Upper lobe of left lung (tissue), 6 donors: ENCODE measurements around the gene MYADML2. TPM values are rescaled to one million over a fixed set of nuclear protein-coding genes. Genes with fewer than 3 reads are reported as not detected.

Source experiments
- ATAC-seq, 2 donors: fragments of 200-7000 bp; cut with Tn5 transposase; one replicate each; pipeline ENCODE4 v1.9.1; 2022; ENCODE audit warnings: mild to moderate bottlenecking in 2 of 2, moderate library complexity in 2 of 2; ENCODE audit not compliant: low FRiP score in 2 of 2
- DNase-seq, 2 donors: peaks; one replicate each; pipeline ENCODE4 v3.0.0-alpha.2; 2019 to 2020
- H3K27ac ChIP-seq, 4 donors: fragments of 200-600 bp; sonication (generic); one replicate each; pipeline ENCODE4 v1.5.1; 2016 to 2019
- H3K27me3 ChIP-seq, 4 donors: fragments of 200-600 bp; sonication (generic); one replicate each; pipeline ENCODE4 v1.5.1; 2017 to 2019
- H3K36me3 ChIP-seq, 4 donors: fragments of 200-600 bp; sonication (generic); one replicate each; pipeline ENCODE4 v1.5.1; 2016 to 2019
- H3K4me1 ChIP-seq, 4 donors: fragments of 200-600 bp; sonication (generic); one replicate each; pipeline ENCODE4 v1.5.1; 2018 to 2019
- H3K4me3 ChIP-seq, 4 donors: fragments of 200-600 bp; sonication (generic); one replicate each; pipeline ENCODE4 v1.5.1; 2017 to 2019; ENCODE audit warnings: mild to moderate bottlenecking in 2 of 4, moderate library complexity in 1 of 4
- H3K9me3 ChIP-seq, 4 donors: fragments of 200-600 bp; sonication (generic); one replicate each; pipeline ENCODE4 v1.5.1; 2018 to 2019
- EP300 ChIP-seq, 4 donors: sonication (generic); formaldehyde crosslinking; IDR thresholded peaks; one replicate each; pipeline ENCODE4 v1.5.1; 2017; ENCODE audit warnings: antibody characterized with exemption in 4 of 4, control low read depth in 2 of 4
- POLR2A ChIP-seq, 4 donors: fragments of 450-650 bp; IDR thresholded peaks; one replicate each; pipeline ENCODE4 v1.5.1; 2016 to 2017; ENCODE audit warnings: antibody characterized with exemption in 4 of 4, mild to moderate bottlenecking in 2 of 4
- POLR2AphosphoS5 ChIP-seq, 2 donors: sonication (generic); formaldehyde crosslinking; IDR thresholded peaks; one replicate each; pipeline ENCODE4 v1.5.1; 2017; ENCODE audit warnings: antibody characterized with exemption in 2 of 2
- WGBS, 2 donors: methylation state at CpG; one replicate each; pipeline ENCODE4 v1.1.5; 2017 to 2018; 5-methylcytosine and 5-hydroxymethylcytosine counted together
- total RNA-seq, 6 donors: library from RNA; depleted of rRNA in 4 of 6; stranded (reverse); fragments of >200 nt in 4 of 6; gene quantifications; one replicate each; pipeline versions ENCODE4 v1.1.0 to v1.2.1, GENCODE V29; 2016 to 2021
- TF ChIP-seq, protein P1 (sequence below), 6 experiments: fragments of 450-650 bp in 4 of 6; fragments of 200-600 bp in 2 of 6; sonication (generic) in 2 of 6; IDR thresholded peaks; one replicate each; pipeline ENCODE4 v1.5.1; 2016 to 2019; ENCODE audit warnings: antibody characterized with exemption in 6 of 6
- donor health status: DM: no; HTN: no; CAD: no; lungs with moderate emphysema.
- donor health status: DM: no; HTN: yes; CAD: no; lungs with severe emphysema.

Gene MYADML2
- total RNA-seq, 6 donors from 2014 or later = not detected

DNA sequence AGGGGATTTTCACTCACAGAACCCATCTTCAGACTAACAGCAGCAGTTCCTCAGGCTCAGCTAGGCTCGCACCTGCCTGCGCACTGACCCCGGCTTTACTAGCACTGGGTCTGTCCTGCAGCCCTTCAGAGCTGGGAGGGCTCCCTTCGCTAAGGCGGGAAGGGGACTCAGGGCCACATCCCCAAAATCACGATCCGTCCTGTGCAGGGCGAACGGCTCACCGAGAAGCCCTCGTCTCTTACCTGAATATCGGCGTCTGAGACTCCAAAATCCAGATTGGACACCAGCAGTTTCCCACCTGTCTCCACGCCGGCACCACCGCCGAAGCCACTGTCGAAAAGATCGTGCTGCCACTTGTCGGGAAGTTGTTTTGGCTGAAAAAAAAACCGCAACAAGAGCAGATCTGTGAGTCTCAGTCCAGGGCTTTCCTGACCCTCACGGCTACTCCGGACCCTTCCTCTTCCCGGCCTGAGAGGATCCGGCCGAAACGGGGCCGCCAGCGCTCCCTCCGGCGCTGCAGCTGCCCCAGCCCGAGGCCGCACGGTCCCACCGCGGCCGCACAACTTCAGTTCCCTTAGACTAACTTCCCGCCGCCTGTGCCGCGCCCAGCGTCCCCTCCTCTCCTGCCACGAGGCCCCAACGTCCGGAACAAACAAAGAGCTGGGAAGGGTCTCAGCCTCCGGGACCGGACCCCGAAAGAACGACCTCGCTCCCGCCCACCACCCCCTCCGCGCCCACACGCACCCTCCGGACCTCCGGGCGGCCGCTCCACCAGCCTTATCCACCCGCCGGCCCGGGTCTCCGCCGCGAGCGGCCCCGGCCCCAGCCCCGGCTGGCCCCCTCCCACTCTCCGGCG is 56.4 kb downstream of the MYADML2 start:
- 9 to 39% methylated on average over 15 to 54 of the region's 69 CpGs for WGBS, 2 donors
- Histone ChIP-seq H3K4me1 (peaks cover 17 to 30% (median 23%) of the 10 kb centered on the region in 4 donors), H3K4me3 (peak overlapping the region; percentile 83 to 100 (median 94)), H3K27me3 (no peaks in the 10 kb centered on the region), H3K27ac (peak overlapping the region; percentile 93 to 95 (median 94)), H3K36me3 (peaks cover 17 to 65% (median 53%) of the 10 kb centered on the region in 4 donors), H3K9me3 (no peaks in the 10 kb centered on the region)
- ATAC-seq (no peak), DNase-seq (peak in 1 of 2 donors; percentile 86)
- no peak for TF ChIP-seq POLR2A (IDR thresholded peaks at IDR 0.05)
- no peak for TF ChIP-seq EP300 (IDR thresholded peaks at IDR 0.05)
- TF ChIP-seq, protein P1, sequence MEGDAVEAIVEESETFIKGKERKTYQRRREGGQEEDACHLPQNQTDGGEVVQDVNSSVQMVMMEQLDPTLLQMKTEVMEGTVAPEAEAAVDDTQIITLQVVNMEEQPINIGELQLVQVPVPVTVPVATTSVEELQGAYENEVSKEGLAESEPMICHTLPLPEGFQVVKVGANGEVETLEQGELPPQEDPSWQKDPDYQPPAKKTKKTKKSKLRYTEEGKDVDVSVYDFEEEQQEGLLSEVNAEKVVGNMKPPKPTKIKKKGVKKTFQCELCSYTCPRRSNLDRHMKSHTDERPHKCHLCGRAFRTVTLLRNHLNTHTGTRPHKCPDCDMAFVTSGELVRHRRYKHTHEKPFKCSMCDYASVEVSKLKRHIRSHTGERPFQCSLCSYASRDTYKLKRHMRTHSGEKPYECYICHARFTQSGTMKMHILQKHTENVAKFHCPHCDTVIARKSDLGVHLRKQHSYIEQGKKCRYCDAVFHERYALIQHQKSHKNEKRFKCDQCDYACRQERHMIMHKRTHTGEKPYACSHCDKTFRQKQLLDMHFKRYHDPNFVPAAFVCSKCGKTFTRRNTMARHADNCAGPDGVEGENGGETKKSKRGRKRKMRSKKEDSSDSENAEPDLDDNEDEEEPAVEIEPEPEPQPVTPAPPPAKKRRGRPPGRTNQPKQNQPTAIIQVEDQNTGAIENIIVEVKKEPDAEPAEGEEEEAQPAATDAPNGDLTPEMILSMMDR (IDR thresholded peaks at IDR 0.05) = no peak
- TF ChIP-seq POLR2AphosphoS5 (IDR thresholded peaks at IDR 0.05) = no peak

Other genes with a start within 250 kb of the MYADML2 start
- 10 to 100 TPM; 29.3 to 69.8 (median 47.8) TPM for gene MRPL12, start 243.9 kb downstream of the MYADML2 start, total RNA-seq
- gene SLC25A10, start 234.9 kb downstream of the MYADML2 start, total RNA-seq = 10 to 100 TPM in 5 of 6 donors, 1 to 10 TPM in 1; 9.9 to 20.2 (median 12.7) TPM
- gene GCGR, start 143.1 kb downstream of the MYADML2 start, total RNA-seq = 10 to 100 TPM in 1 of 6 donors, not detected in 5; 11.1 TPM
- 100 to 1,000 TPM in 1 of 6 donors, 10 to 100 TPM in 5; 30.1 to 106 (median 70.1) TPM for gene MCRIP1, start 113.9 kb downstream of the MYADML2 start, total RNA-seq
- not detected for gene PPP1R27, start 112.2 kb downstream of the MYADML2 start, total RNA-seq
- 100 to 1,000 TPM; 374 to 627 (median 531) TPM for gene P4HB, start 86.7 kb downstream of the MYADML2 start, total RNA-seq
- 100 to 1,000 TPM; 171 to 522 (median 302) TPM for gene ARHGDIA, start 75.9 kb downstream of the MYADML2 start, total RNA-seq
- gene ALYREF, start 55.6 kb downstream of the MYADML2 start, total RNA-seq = 10 to 100 TPM; 43.0 to 71.0 (median 60.1) TPM
- 100 to 1,000 TPM in 3 of 6 donors, 10 to 100 TPM in 3; 24.1 to 138 (median 99.2) TPM for gene ANAPC11, start 55.5 kb downstream of the MYADML2 start, total RNA-seq
- gene NPB, start 45.0 kb downstream of the MYADML2 start, total RNA-seq = 1 to 10 TPM in 1 of 6 donors, under 1 TPM in 2, not detected in 3; 0.37 to 1.8 (median 0.94) TPM
- 10 to 100 TPM; 29.1 to 63.1 (median 52.2) TPM for gene PCYT2, start 35.8 kb downstream of the MYADML2 start, total RNA-seq
- 10 to 100 TPM; 35.7 to 87.0 (median 39.7) TPM for gene SIRT7, start 29.1 kb downstream of the MYADML2 start, total RNA-seq
- 10 to 100 TPM; 23.0 to 46.4 (median 28.8) TPM for gene MAFG, start 19.5 kb downstream of the MYADML2 start, total RNA-seq
- gene PYCR1, start 9.9 kb downstream of the MYADML2 start, total RNA-seq = 10 to 100 TPM in 4 of 6 donors, 1 to 10 TPM in 2; 8.4 to 42.4 (median 14.6) TPM
- gene NOTUM, start 14.0 kb upstream of the MYADML2 start, total RNA-seq = 1 to 10 TPM in 5 of 6 donors, under 1 TPM in 1; 0.89 to 5.0 (median 2.3) TPM
- gene ASPSCR1, start 30.4 kb upstream of the MYADML2 start, total RNA-seq = 10 to 100 TPM; 26.0 to 96.4 (median 56.1) TPM
- gene CENPX, start 75.6 kb upstream of the MYADML2 start, total RNA-seq = 10 to 100 TPM; 24.1 to 60.5 (median 47.8) TPM
- 10 to 100 TPM; 14.0 to 57.6 (median 20.4) TPM for gene LRRC45, start 76.1 kb upstream of the MYADML2 start, total RNA-seq
- gene RAC3, start 84.4 kb upstream of the MYADML2 start, total RNA-seq = 10 to 100 TPM in 2 of 6 donors, 1 to 10 TPM in 4; 3.0 to 12.6 (median 7.1) TPM
- 100 to 1,000 TPM; 122 to 358 (median 211) TPM for gene DCXR, start 90.5 kb upstream of the MYADML2 start, total RNA-seq
- 100 to 1,000 TPM in 1 of 6 donors, 10 to 100 TPM in 5; 25.0 to 101 (median 37.5) TPM for gene RFNG, start 104.6 kb upstream of the MYADML2 start, total RNA-seq
- 100 to 1,000 TPM in 4 of 6 donors, 10 to 100 TPM in 2; 55.2 to 147 (median 108) TPM for gene GPS1, start 104.7 kb upstream of the MYADML2 start, total RNA-seq
- gene DUS1L, start 118.6 kb upstream of the MYADML2 start, total RNA-seq = 100 to 1,000 TPM in 3 of 6 donors, 10 to 100 TPM in 3; 53.5 to 183 (median 106) TPM
- gene FASN, start 151.0 kb upstream of the MYADML2 start, total RNA-seq = 100 to 1,000 TPM; 191 to 805 (median 577) TPM